Natural killer cell (primary cell): ENCODE data around the gene GRB10. TPM values are rescaled to one million over a fixed set of nuclear protein-coding genes. Genes with fewer than 3 reads are reported as not detected.

ENCODE experiments used
- ATAC-seq, 3 donors: fragments of 150-1000 bp in 2 of 3; fragments of 200-7000 bp in 1 of 3; cut with Tn5 transposase; 1 replicate in 1 of 3; 2 replicates in 2 of 3; pipeline ENCODE4 v1.10.0; 2021; ENCODE audit warnings: mild to moderate bottlenecking in 2 of 3, moderate library complexity in 2 of 3
- DNase-seq, 2 donors: peaks; one replicate each; pipeline versions ENCODE4 v3.0.0 to v3.0.0-alpha.2; 2013 to 2021; ENCODE audit warnings: mixed read lengths in 1 of 2
- H3K27ac ChIP-seq: one replicate; pipeline ENCODE4 v1.5.1; 2013; ENCODE audit warnings: mild to moderate bottlenecking, low read length
- H3K27me3 ChIP-seq: one replicate; pipeline ENCODE4 v1.6.1; 2013; ENCODE audit warnings: low read length; ENCODE audit not compliant: control insufficient read depth, insufficient read depth
- H3K36me3 ChIP-seq: one replicate; pipeline ENCODE4 v1.6.1; 2013; ENCODE audit warnings: low read length; ENCODE audit not compliant: control insufficient read depth, insufficient read depth
- H3K4me1 ChIP-seq: one replicate; pipeline ENCODE4 v1.6.1; 2013; ENCODE audit warnings: low read length; ENCODE audit not compliant: control insufficient read depth, insufficient read depth
- H3K4me3 ChIP-seq: one replicate; pipeline ENCODE4 v1.5.1; 2013; ENCODE audit warnings: low read length
- H3K9me3 ChIP-seq: one replicate; pipeline ENCODE4 v1.6.1; 2013; ENCODE audit warnings: low read length; ENCODE audit not compliant: control insufficient read depth, insufficient read depth
- H3K27ac Mint-ChIP-seq, 2 donors: one replicate each; pipeline ENCODE4 v1.8.0; 2022; ENCODE audit warnings: mild to moderate bottlenecking in 2 of 2, mixed read lengths in 2 of 2, moderate library complexity in 1 of 2
- H3K27me3 Mint-ChIP-seq, 2 donors: one replicate each; pipeline ENCODE4 v1.8.0; 2022; ENCODE audit warnings: low read depth in 2 of 2, mixed read lengths in 2 of 2
- H3K36me3 Mint-ChIP-seq: one replicate; pipeline ENCODE4 v1.8.0; 2022; ENCODE audit warnings: mixed read lengths
- H3K4me1 Mint-ChIP-seq, 2 donors: one replicate each; pipeline ENCODE4 v1.8.0; 2022; ENCODE audit warnings: mixed read lengths in 2 of 2
- H3K4me3 Mint-ChIP-seq: one replicate; pipeline ENCODE4 v1.8.0; 2022; ENCODE audit warnings: mild to moderate bottlenecking, moderate library complexity, mixed read lengths
- H3K9me3 Mint-ChIP-seq, 2 donors: one replicate each; pipeline ENCODE4 v1.8.0; 2022; ENCODE audit warnings: mixed read lengths in 2 of 2
- CTCF ChIP-seq: fragments of 200-600 bp; IDR thresholded peaks from one replicate; pipeline ENCODE4 v1.8.0; 2022; ENCODE audit warnings: antibody characterized with exemption
- WGBS: methylation state at CpG from one replicate; pipeline ENCODE4 v1.1.7; 2013; ENCODE audit warnings: missing lambda C conversion rate; ENCODE audit not compliant: insufficient coverage; 5-methylcytosine and 5-hydroxymethylcytosine counted together
- intact Hi-C: fragments of 100-400 bp; cut with micrococcal nuclease; formaldehyde crosslinking; loops from one replicate; pipeline ENCODE4 v1.14.2; 2022
- total RNA-seq, 4 donors: library from RNA; stranded (reverse); fragments of 120-200 nt in 1 of 4; gene quantifications; one replicate each; pipeline versions ENCODE4 v1.2.3 to v1.2.4, GENCODE V29; 2013 to 2022

The GRB10 gene
- total RNA-seq, 3 donors from 2014 or later (not counting 1 experiment from before 2014, with no cell fraction given): 0.16 to 24.4 (median 1.4) TPM

- Mint-ChIP-seq H3K27ac (no peak overlapping the region), H3K4me1 (peaks cover 0 to 5% of the 10 kb centered on the region in 2 donors)
- DNase-seq: no peak
Measured at GRCh38 chr7:50728184-50728583, 54.5 kb downstream of the GRB10 start.

GRCh38 chr7:50727711-50728110, 55.0 kb downstream of the GRB10 start:
- H3K27me3 ChIP-seq: no peaks in the 10 kb centered on the region
- no peak for DNase-seq
- H3K27me3 Mint-ChIP-seq: peaks cover 0 to 2% of the 10 kb centered on the region in 2 donors
- ATAC-seq: no peak
- no peak overlapping the region for H3K4me3 Mint-ChIP-seq
- H3K27ac ChIP-seq: no peak overlapping the region
- no peaks in the 10 kb centered on the region for H3K9me3 ChIP-seq
- TF ChIP-seq CTCF: no peak
- H3K27ac Mint-ChIP-seq: no peak overlapping the region
- intact Hi-C loops: no loop called here
- no peaks in the 10 kb centered on the region for H3K36me3 ChIP-seq
- H3K36me3 Mint-ChIP-seq: no peaks in the 10 kb centered on the region
- WGBS: 100% methylated on average over 2 of the region's 2 CpGs
- no peaks in the 10 kb centered on the region for H3K9me3 Mint-ChIP-seq
- no peak overlapping the region for H3K4me3 ChIP-seq
- H3K4me1 ChIP-seq: no peaks in the 10 kb centered on the region
- H3K4me1 Mint-ChIP-seq: peaks cover 0 to 5% of the 10 kb centered on the region in 2 donors

More at GRCh38 chr7:50728184-50728583, 54.5 kb downstream of the GRB10 start:
- Histone ChIP-seq H3K27me3 (no peaks in the 10 kb centered on the region), H3K4me1 (no peaks in the 10 kb centered on the region), H3K4me3 (no peak overlapping the region), H3K27ac (no peak overlapping the region), H3K9me3 (no peaks in the 10 kb centered on the region), H3K36me3 (no peaks in the 10 kb centered on the region)
- H3K4me3 Mint-ChIP-seq: no peak overlapping the region
- intact Hi-C loops: no loop called here
- ATAC-seq: no peak
- H3K27me3 Mint-ChIP-seq: peaks cover 0 to 2% of the 10 kb centered on the region in 2 donors
- no peaks in the 10 kb centered on the region for H3K9me3 Mint-ChIP-seq
- TF ChIP-seq CTCF: no peak
- 92% methylated on average over 2 of the region's 2 CpGs for WGBS
- H3K36me3 Mint-ChIP-seq: no peaks in the 10 kb centered on the region

GRCh38 chr7:50727072-50727471, 55.6 kb downstream of the GRB10 start:
- 100% methylated on average over 1 of the region's 3 CpGs for WGBS
- H3K36me3 ChIP-seq: no peaks in the 10 kb centered on the region
- no peak overlapping the region for H3K27ac ChIP-seq

More at GRCh38 chr7:50727072-50727471, 55.6 kb downstream of the GRB10 start:
- intact Hi-C loops: no loop called here
- H3K27ac Mint-ChIP-seq: no peak overlapping the region
- H3K4me1 Mint-ChIP-seq: peaks cover 0 to 5% of the 10 kb centered on the region in 2 donors
- DNase-seq: no peak
- Histone ChIP-seq H3K4me3 (no peak overlapping the region), H3K4me1 (no peaks in the 10 kb centered on the region), H3K27me3 (no peaks in the 10 kb centered on the region), H3K9me3 (no peaks in the 10 kb centered on the region)
- peak in 1 of 3 donors; percentile 34 for ATAC-seq
- H3K36me3 Mint-ChIP-seq: no peaks in the 10 kb centered on the region
- H3K27me3 Mint-ChIP-seq: peaks cover 0 to 2% of the 10 kb centered on the region in 2 donors
- no peaks in the 10 kb centered on the region for H3K9me3 Mint-ChIP-seq
- TF ChIP-seq CTCF: no peak
- no peak overlapping the region for H3K4me3 Mint-ChIP-seq
